Type B pancreatic cell (in vitro differentiated cells): ENCODE results near the gene KRT82. TPM values are rescaled to one million over a fixed set of nuclear protein-coding genes. Genes with fewer than 3 reads are reported as not detected.

ENCODE experiments used
- DNase-seq: peaks from one replicate; pipeline ENCODE4 v3.0.0; 2021; ENCODE audit warnings: mixed read lengths; ENCODE audit not compliant: unreplicated experiment; ENCODE audit errors: extremely low spot score
- H3K27ac Mint-ChIP-seq: 2 replicates; pipeline ENCODE4 v1.8.0; 2021; ENCODE audit warnings: mild to moderate bottlenecking, mixed read lengths
- H3K27me3 Mint-ChIP-seq: 2 replicates; pipeline ENCODE4 v1.8.0; 2021; ENCODE audit warnings: mixed read lengths
- H3K36me3 Mint-ChIP-seq: 2 replicates; pipeline ENCODE4 v1.8.0; 2021; ENCODE audit warnings: mixed read lengths
- H3K4me1 Mint-ChIP-seq: one replicate; pipeline ENCODE4 v1.8.0; 2021; ENCODE audit warnings: mixed read lengths; ENCODE audit not compliant: unreplicated experiment
- H3K4me3 Mint-ChIP-seq: 2 replicates; pipeline ENCODE4 v1.8.0; 2021; ENCODE audit warnings: mild to moderate bottlenecking, mixed read lengths
- H3K9me3 Mint-ChIP-seq: 2 replicates; pipeline ENCODE4 v1.8.0; 2021; ENCODE audit warnings: mixed read lengths
- total RNA-seq: library from RNA; stranded (reverse); gene quantifications from 2 replicates; pipeline ENCODE4 v1.2.1, GENCODE V29; 2021; ENCODE audit warnings: low replicate concordance
- TF ChIP-seq, protein P1 (sequence below): fragments of 200-600 bp; sonication (generic); conservative IDR thresholded peaks from 2 replicates; pipeline ENCODE4 v1.5.0; 2021; ENCODE audit warnings: antibody characterized with exemption, mild to moderate bottlenecking

Gene KRT82
- total RNA-seq, 1 donor from 2014 or later: not detected

DNA sequence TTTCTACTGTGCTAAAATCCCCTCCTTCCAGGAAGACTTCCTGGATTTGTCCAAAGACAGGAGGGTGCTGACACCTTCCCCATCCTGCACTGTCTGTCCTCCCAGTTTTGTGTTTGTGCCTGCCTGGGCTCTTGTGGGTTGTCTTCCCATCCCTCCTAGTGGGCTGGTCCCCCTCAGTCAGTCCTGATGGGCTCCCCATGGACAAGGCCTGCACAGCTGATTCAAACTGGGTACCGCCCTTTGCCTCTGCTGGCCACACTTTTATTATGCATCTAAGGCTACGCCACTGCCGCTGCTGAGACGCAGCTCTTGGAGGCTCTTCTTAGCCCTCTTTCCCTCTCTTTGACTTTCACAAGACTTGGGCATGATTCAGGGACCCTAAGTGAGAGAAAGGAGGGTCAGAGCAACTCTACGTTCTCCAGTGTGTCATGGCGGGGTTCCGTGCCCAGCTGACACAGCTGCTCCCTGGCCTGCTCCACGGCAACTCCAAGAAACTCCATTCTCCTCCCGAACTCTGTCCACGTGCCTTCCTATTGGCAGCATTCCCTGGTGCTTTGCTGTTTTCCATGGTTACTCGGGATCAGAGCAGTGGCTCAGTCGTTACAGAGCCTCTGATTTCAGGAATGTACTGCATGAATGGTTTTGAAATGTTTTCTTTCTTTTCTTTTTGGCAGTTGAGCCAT is 35.1 kb downstream of the KRT82 start:
- H3K27ac Mint-ChIP-seq: no peak overlapping the region
- DNase-seq: no peak
- TF ChIP-seq, protein P1, sequence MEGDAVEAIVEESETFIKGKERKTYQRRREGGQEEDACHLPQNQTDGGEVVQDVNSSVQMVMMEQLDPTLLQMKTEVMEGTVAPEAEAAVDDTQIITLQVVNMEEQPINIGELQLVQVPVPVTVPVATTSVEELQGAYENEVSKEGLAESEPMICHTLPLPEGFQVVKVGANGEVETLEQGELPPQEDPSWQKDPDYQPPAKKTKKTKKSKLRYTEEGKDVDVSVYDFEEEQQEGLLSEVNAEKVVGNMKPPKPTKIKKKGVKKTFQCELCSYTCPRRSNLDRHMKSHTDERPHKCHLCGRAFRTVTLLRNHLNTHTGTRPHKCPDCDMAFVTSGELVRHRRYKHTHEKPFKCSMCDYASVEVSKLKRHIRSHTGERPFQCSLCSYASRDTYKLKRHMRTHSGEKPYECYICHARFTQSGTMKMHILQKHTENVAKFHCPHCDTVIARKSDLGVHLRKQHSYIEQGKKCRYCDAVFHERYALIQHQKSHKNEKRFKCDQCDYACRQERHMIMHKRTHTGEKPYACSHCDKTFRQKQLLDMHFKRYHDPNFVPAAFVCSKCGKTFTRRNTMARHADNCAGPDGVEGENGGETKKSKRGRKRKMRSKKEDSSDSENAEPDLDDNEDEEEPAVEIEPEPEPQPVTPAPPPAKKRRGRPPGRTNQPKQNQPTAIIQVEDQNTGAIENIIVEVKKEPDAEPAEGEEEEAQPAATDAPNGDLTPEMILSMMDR: no peak
- H3K27me3 Mint-ChIP-seq: peaks cover 19% of the 10 kb centered on the region
- H3K4me1 Mint-ChIP-seq: peaks cover 12% of the 10 kb centered on the region
- H3K9me3 Mint-ChIP-seq: no peaks in the 10 kb centered on the region
- no peak overlapping the region for H3K4me3 Mint-ChIP-seq
- no peaks in the 10 kb centered on the region for H3K36me3 Mint-ChIP-seq

DNA sequence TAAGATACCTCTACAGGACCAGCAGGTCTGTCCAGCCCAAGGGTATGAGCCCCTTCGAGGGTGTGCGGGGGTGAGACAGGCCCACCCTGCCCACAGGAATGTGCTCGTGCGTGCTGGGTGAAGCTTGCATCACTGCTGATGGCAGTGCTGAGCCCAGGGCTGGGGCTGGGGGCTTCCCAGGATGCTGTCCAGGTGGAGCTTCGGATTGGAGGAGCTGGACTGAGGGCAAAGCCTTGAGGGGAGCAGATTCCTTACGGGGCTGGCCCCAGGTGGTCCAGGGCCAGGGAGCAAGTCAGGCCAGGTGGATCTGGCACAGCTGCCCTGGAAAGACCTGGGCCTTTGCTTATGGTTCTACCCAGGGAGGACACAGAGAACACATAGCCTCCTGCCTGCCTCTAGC is 36.3 kb downstream of the KRT82 start:
- peaks cover 12% of the 10 kb centered on the region for H3K4me1 Mint-ChIP-seq
- no peaks in the 10 kb centered on the region for H3K36me3 Mint-ChIP-seq
- H3K27me3 Mint-ChIP-seq: peaks cover 25% of the 10 kb centered on the region

DNA sequence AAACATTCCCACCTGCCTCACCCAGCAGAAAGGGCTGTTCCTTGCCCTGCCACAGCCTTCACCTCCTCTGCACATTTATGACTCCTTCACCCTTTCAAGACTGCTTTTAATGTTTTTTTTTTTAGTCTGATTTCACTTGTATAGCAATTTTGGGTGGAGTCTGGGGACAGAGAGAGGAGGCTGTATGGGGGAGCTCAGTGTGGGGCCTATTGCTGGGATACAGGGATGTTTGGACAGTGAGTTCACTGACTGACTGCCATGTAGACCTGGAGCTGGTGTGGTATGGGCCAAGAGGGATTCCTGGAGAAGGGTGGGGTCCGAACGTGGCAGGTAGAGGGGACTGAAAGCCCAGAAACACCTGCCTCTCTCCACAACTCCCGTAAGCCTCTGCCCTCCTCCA is 36.9 kb downstream of the KRT82 start:
- Mint-ChIP-seq H3K27ac (no peak overlapping the region), H3K4me1 (peaks cover 12% of the 10 kb centered on the region), H3K36me3 (no peaks in the 10 kb centered on the region), H3K27me3 (peaks cover 30% of the 10 kb centered on the region), H3K4me3 (no peak overlapping the region), H3K9me3 (no peaks in the 10 kb centered on the region)
- TF ChIP-seq, protein P1: no peak
- no peak for DNase-seq

More for the DNA sequence above, 36.3 kb downstream of the KRT82 start:
- TF ChIP-seq, protein P1: no peak
- no peak for DNase-seq
- no peak overlapping the region for H3K27ac Mint-ChIP-seq
- no peaks in the 10 kb centered on the region for H3K9me3 Mint-ChIP-seq
- H3K4me3 Mint-ChIP-seq: no peak overlapping the region

DNA sequence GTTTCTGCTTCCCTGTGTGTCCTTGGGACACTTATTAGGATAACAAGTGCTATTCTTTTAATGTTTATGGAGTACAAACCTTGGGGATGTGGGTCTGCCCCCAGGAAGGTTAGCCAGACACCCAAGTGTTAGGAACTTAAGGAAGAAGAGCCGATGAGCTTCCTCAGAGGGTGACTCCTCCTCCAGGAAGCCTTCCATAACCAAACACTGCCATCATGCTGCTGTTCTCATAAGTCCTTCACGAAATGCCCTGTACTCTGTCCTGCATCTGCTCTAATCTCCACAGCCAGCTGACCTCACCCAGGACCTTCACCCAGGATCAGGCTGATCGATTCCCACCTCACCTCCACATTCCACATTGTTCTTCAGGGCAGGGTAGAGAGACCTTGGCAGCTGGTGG is 37.6 kb downstream of the KRT82 start:
- no peak overlapping the region for H3K4me3 Mint-ChIP-seq
- peaks cover 31% of the 10 kb centered on the region for H3K27me3 Mint-ChIP-seq
- TF ChIP-seq, protein P1: no peak
- H3K36me3 Mint-ChIP-seq: no peaks in the 10 kb centered on the region
- peaks cover 12% of the 10 kb centered on the region for H3K4me1 Mint-ChIP-seq
- no peak for DNase-seq
- H3K27ac Mint-ChIP-seq: no peak overlapping the region
- H3K9me3 Mint-ChIP-seq: no peaks in the 10 kb centered on the region

DNA sequence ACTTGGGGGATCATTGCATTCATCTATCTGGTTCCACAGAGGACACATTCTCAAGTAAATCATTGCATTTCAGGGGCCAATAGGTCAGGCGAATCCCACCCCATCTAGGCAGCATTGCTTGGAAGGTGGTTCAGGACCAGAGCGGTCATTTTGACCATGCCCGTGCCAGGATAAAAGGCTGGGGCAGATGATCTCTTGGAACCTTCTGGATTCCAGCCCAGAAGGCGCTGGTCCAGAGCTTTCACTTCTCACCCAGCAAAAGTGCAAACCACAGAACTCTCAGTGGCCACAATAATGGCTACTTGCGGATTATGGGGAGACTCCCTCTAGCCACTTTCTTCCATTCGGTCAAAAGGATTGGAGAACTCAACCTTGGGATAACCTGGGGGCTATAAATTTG is 38.3 kb downstream of the KRT82 start:
- Mint-ChIP-seq H3K4me1 (peaks cover 11% of the 10 kb centered on the region), H3K4me3 (no peak overlapping the region), H3K27ac (no peak overlapping the region), H3K36me3 (no peaks in the 10 kb centered on the region), H3K9me3 (no peaks in the 10 kb centered on the region), H3K27me3 (peaks cover 31% of the 10 kb centered on the region)
- DNase-seq: no peak
- TF ChIP-seq, protein P1: no peak
